IMR-90 (cell line): ENCODE results near the gene ALK. TPM values are rescaled to one million over a fixed set of nuclear protein-coding genes. Genes with fewer than 3 reads are reported as not detected.

Experiments
- ATAC-seq: fragments of 200-7000 bp; cut with Tn5 transposase; 2 replicates; pipeline ENCODE4 v1.9.1; 2020; ENCODE audit warnings: low read depth, mild to moderate bottlenecking, moderate library complexity
- BruUV-seq: library from RNA; stranded (reverse); fragments of 400-500 nt; replicated peaks from 2 replicates; lab custom pipeline; 2021; lab: Mats Ljungman, UMichigan
- CTCF ChIA-PET: fragments of 300-600 bp; formaldehyde crosslinking; extraction: SDS; loops from one replicate; lab custom pipeline; 2021; ENCODE audit warnings: antibody characterized with exemption; lab: Yijun Ruan, JAX
- POLR2A ChIA-PET: fragments of 300-600 bp; sonication (Branson Sonifier 250); formaldehyde crosslinking; loops from one replicate; lab custom pipeline; 2022; ENCODE audit warnings: antibody characterized with exemption; ENCODE audit not compliant: unreplicated experiment; lab: Charles Lee
- DNase-seq: peaks from one replicate; pipeline ENCODE4 v3.0.0; 2013
- H2AFZ ChIP-seq: replicated peaks from 2 replicates; pipeline ENCODE3; 2013; ENCODE audit warnings: low read length, mild to moderate bottlenecking; ENCODE audit not compliant: poor library complexity
- H2AK5ac ChIP-seq: 2 replicates; pipeline ENCODE4 v1.6.1; 2013; ENCODE audit warnings: low read depth, low read length, inconsistent platforms
- H2AK9ac ChIP-seq: replicated peaks from 2 replicates; pipeline ENCODE3; 2013; ENCODE audit warnings: mild to moderate bottlenecking, low read depth, low read length, moderate library complexity; ENCODE audit not compliant: poor library complexity
- H2BK120ac ChIP-seq: 2 replicates; pipeline ENCODE4 v1.6.1; 2013; ENCODE audit warnings: low read depth, low read length, inconsistent platforms
- H2BK15ac ChIP-seq: 3 replicates; pipeline ENCODE4 v1.6.1; 2013; ENCODE audit warnings: low read depth, low read length, inconsistent platforms
- H2BK20ac ChIP-seq: 2 replicates; pipeline ENCODE4 v1.6.1; 2013; ENCODE audit warnings: low read depth, mild to moderate bottlenecking, inconsistent platforms, low read length, moderate library complexity
- H2BK5ac ChIP-seq: 2 replicates; pipeline ENCODE4 v1.6.1; 2013; ENCODE audit warnings: mild to moderate bottlenecking, low read depth, low read length, inconsistent platforms; ENCODE audit not compliant: poor library complexity, severe bottlenecking
- H3K14ac ChIP-seq: replicated peaks from 2 replicates; pipeline ENCODE4 v1.6.1; 2013; ENCODE audit warnings: low read depth, low read length, inconsistent platforms
- H3K18ac ChIP-seq: 2 replicates; pipeline ENCODE4 v1.6.1; 2013; ENCODE audit warnings: low read depth, low read length, control low read depth
- H3K23ac ChIP-seq: 2 replicates; pipeline ENCODE4 v1.6.1; 2013; ENCODE audit warnings: low read depth, low read length, inconsistent platforms
- H3K27ac ChIP-seq: 2 replicates; pipeline ENCODE4 v1.5.1; 2013; ENCODE audit warnings: mild to moderate bottlenecking, control low read depth, low read length; ENCODE audit not compliant: insufficient read depth
- H3K27me3 ChIP-seq: 2 replicates; pipeline ENCODE4 v1.6.1; 2013; ENCODE audit warnings: low read length; ENCODE audit not compliant: control insufficient read depth, insufficient read depth
- H3K36me3 ChIP-seq: 2 replicates; pipeline ENCODE4 v1.6.1; 2013; ENCODE audit warnings: low read length, mixed read lengths; ENCODE audit not compliant: control insufficient read depth, insufficient read depth
- H3K4ac ChIP-seq: 2 replicates; pipeline ENCODE4 v1.6.1; 2013; ENCODE audit warnings: low read depth, low read length, inconsistent platforms
- H3K4me1 ChIP-seq: 2 replicates; pipeline ENCODE4 v1.6.1; 2013; ENCODE audit warnings: low read length, mixed read lengths; ENCODE audit not compliant: control insufficient read depth, insufficient read depth
- H3K4me2 ChIP-seq: 2 replicates; pipeline ENCODE4 v1.6.1; 2013; ENCODE audit warnings: low read depth, mild to moderate bottlenecking, control low read depth, low read length, moderate library complexity
- H3K4me3 ChIP-seq: 2 replicates; pipeline ENCODE4 v1.5.1; 2013; ENCODE audit warnings: low read depth, mild to moderate bottlenecking, control low read depth, low read length, moderate library complexity; ENCODE audit not compliant: insufficient read depth
- H3K56ac ChIP-seq: 2 replicates; pipeline ENCODE4 v1.6.1; 2013; ENCODE audit warnings: low read length, inconsistent platforms; ENCODE audit not compliant: insufficient read depth; ENCODE audit errors: extremely low read depth
- H3K79me1 ChIP-seq, 2 experiments: 2 replicates each; pipeline ENCODE4 v1.6.1; 2013; ENCODE audit warnings: low read length in 2 of 2, inconsistent platforms in 1 of 2, low read depth in 1 of 2
- H3K9ac ChIP-seq: 2 replicates; pipeline ENCODE4 v1.6.1; 2013; ENCODE audit warnings: low read depth, low read length, control low read depth
- H3K9me1 ChIP-seq: 2 replicates; pipeline ENCODE4 v1.6.1; 2013; ENCODE audit warnings: low read length, inconsistent platforms; ENCODE audit not compliant: insufficient read depth
- H3K9me3 ChIP-seq: 2 replicates; pipeline ENCODE4 v1.6.1; 2013; ENCODE audit warnings: low read length; ENCODE audit not compliant: control insufficient read depth, insufficient read depth
- H4K20me1 ChIP-seq: 2 replicates; pipeline ENCODE4 v1.6.1; 2013; ENCODE audit warnings: low read length, inconsistent platforms; ENCODE audit not compliant: insufficient read depth
- H4K5ac ChIP-seq: 2 replicates; pipeline ENCODE4 v1.6.1; 2013; ENCODE audit warnings: mild to moderate bottlenecking, low read depth, low read length, control low read depth
- H4K8ac ChIP-seq, 2 experiments: 2 replicates each; pipeline ENCODE4 v1.6.1; 2013; ENCODE audit warnings: low read depth in 2 of 2, low read length in 2 of 2, control low read depth in 1 of 2, inconsistent platforms in 1 of 2
- H4K91ac ChIP-seq: 2 replicates; pipeline ENCODE4 v1.6.1; 2013; ENCODE audit warnings: low read depth, low read length, inconsistent platforms; ENCODE audit not compliant: insufficient read depth
- BHLHE40 ChIP-seq: fragments of 150-350 bp; IDR thresholded peaks from 2 replicates; pipeline ENCODE4 v1.6.1; 2016; ENCODE audit warnings: mild to moderate bottlenecking, low read depth, low read length
- CEBPB ChIP-seq: IDR thresholded peaks from 2 replicates; pipeline ENCODE4 v1.6.1; 2012; ENCODE audit warnings: low read depth, low read length, improper control_type of control experiment
- CHD1 ChIP-seq: IDR thresholded peaks from 2 replicates; pipeline ENCODE4 v1.6.1; 2012; ENCODE audit warnings: low read depth, low read length, improper control_type of control experiment
- CTCF ChIP-seq: conservative IDR thresholded peaks from 2 replicates; pipeline ENCODE4 v1.5.1; 2012; ENCODE audit warnings: mild to moderate bottlenecking, low read depth, low read length, improper control_type of control experiment
- ELK1 ChIP-seq: fragments of 150-350 bp; IDR thresholded peaks from 2 replicates; pipeline ENCODE4 v1.6.1; 2016; ENCODE audit warnings: low read depth, mild to moderate bottlenecking, low read length, moderate library complexity, borderline replicate concordance
- FOS ChIP-seq: fragments of 150-350 bp; IDR thresholded peaks from 2 replicates; pipeline ENCODE4 v1.6.1; 2016; ENCODE audit warnings: low read depth, low read length
- MAFK ChIP-seq: IDR thresholded peaks from 2 replicates; pipeline ENCODE4 v1.6.1; 2012; ENCODE audit warnings: low read depth, low read length, improper control_type of control experiment
- MAZ ChIP-seq: IDR thresholded peaks from 2 replicates; pipeline ENCODE4 v1.6.1; 2012; ENCODE audit warnings: low read depth, mild to moderate bottlenecking, low read length, improper control_type of control experiment, moderate library complexity, borderline replicate concordance
- MXI1 ChIP-seq: IDR thresholded peaks from 2 replicates; pipeline ENCODE4 v1.6.1; 2012; ENCODE audit warnings: low read depth, mild to moderate bottlenecking, low read length, moderate library complexity, borderline replicate concordance
- NFE2L2 ChIP-seq: fragments of 150-350 bp; IDR thresholded peaks from 2 replicates; pipeline ENCODE4 v1.6.1; 2016; ENCODE audit warnings: low read depth, mild to moderate bottlenecking, low read length
- POLR2A ChIP-seq: IDR thresholded peaks from 2 replicates; pipeline ENCODE4 v1.6.1; 2012; ENCODE audit warnings: mild to moderate bottlenecking, low read depth, low read length
- RAD21 ChIP-seq: IDR thresholded peaks from 2 replicates; pipeline ENCODE4 v1.6.1; 2012; ENCODE audit warnings: low read length, improper control_type of control experiment
- RCOR1 ChIP-seq: IDR thresholded peaks from 2 replicates; pipeline ENCODE4 v1.6.1; 2012; ENCODE audit warnings: mild to moderate bottlenecking, low read length, improper control_type of control experiment; ENCODE audit not compliant: insufficient replicate concordance
- RFX5 ChIP-seq: IDR thresholded peaks from 2 replicates; pipeline ENCODE4 v1.8.0; 2012; ENCODE audit warnings: low read depth, mild to moderate bottlenecking, low read length, moderate library complexity
- SMC3 ChIP-seq: fragments of 150-350 bp; IDR thresholded peaks from 2 replicates; pipeline ENCODE4 v1.6.1; 2016; ENCODE audit warnings: low read depth, mild to moderate bottlenecking, antibody characterized with exemption, low read length, moderate library complexity
- USF2 ChIP-seq: fragments of 150-350 bp; IDR thresholded peaks from 2 replicates; pipeline ENCODE4 v1.6.1; 2017; ENCODE audit warnings: mild to moderate bottlenecking, antibody characterized with exemption, low read length, low read depth
- dilution Hi-C: fragments of 300-500 bp; cut with HindIII; formaldehyde crosslinking; loops from one replicate; pipeline ENCODE4 v1.14.3; 2018; ENCODE audit warnings: low sequenced_read_pairs; ENCODE audit not compliant: unreplicated experiment
- in situ Hi-C: fragments of 300-500 bp; cut with MboI; formaldehyde crosslinking; loops from 3 replicates; pipeline ENCODE4 v1.14.3; 2019; ENCODE audit warnings: low sequenced_read_pairs, inconsistent platforms, mixed read lengths
- intact Hi-C: fragments of 100-400 bp; cut with micrococcal nuclease; formaldehyde crosslinking; loops from 2 replicates; pipeline ENCODE4 v1.10.0; 2022
- polyA plus RNA-seq, 3 experiments: library from polyadenylated mRNA; depleted of rRNA; stranded (reverse); fragments of >200 nt; gene quantifications; 2 replicates each; pipeline ENCODE4 v1.2.3, GENCODE V29; 2012; ENCODE audit warnings: low replicate concordance in 1 of 3
- total RNA-seq: library from RNA; depleted of rRNA; stranded (reverse); fragments of >200 nt; gene quantifications from 2 replicates; pipeline ENCODE4 v1.2.3, GENCODE V29; 2012

The ALK gene
- total and polyA plus RNA-seq, 2 of the 4 experiments (the other 2 are of a cell fraction) = not detected

GRCh38 chr2:29477186-29477585, 444.2 kb downstream of the ALK start:
- CTCF ChIA-PET = no interaction called here
- POLR2A ChIA-PET = no interaction called here
- BruUV-seq = no TSS peak

More at GRCh38 chr2:29477186-29477585, 444.2 kb downstream of the ALK start:
- Histone ChIP-seq H3K9me1 (no peaks in the 10 kb centered on the region), H4K20me1 (no peaks in the 10 kb centered on the region), H3K14ac (no peak overlapping the region), H3K4ac (no peak overlapping the region), H3K18ac (no peak overlapping the region), H3K79me1 (no peaks in the 10 kb centered on the region), H3K27me3 (0 out of 2 replicates have a peak, but pooled peaks cover 2% of the 10 kb centered on the region), H3K4me3 (no peak overlapping the region), H3K9me3 (no peaks in the 10 kb centered on the region), H2BK20ac (no peak overlapping the region), H4K91ac (no peak overlapping the region), H4K8ac (no peak overlapping the region), H3K27ac (no peak overlapping the region), H2AK9ac (no peak overlapping the region), H3K4me2 (no peak overlapping the region), H4K5ac (no peak overlapping the region), H2BK5ac (no peak overlapping the region), H3K23ac (no peak overlapping the region), H2AFZ (no peak overlapping the region), H2BK120ac (no peak overlapping the region), H2BK15ac (no peak overlapping the region), H2AK5ac (no peak overlapping the region), H3K36me3 (no peaks in the 10 kb centered on the region), H3K56ac (no peak overlapping the region), H3K4me1 (no peaks in the 10 kb centered on the region), H3K9ac (no peak overlapping the region)
- TF ChIP-seq RAD21 = no peak
- no peak for TF ChIP-seq FOS
- no peak for TF ChIP-seq RCOR1
- no peak for TF ChIP-seq MAZ
- no peak for TF ChIP-seq ELK1
- no peak for TF ChIP-seq MXI1
- TF ChIP-seq CEBPB = no peak
- TF ChIP-seq NFE2L2 = no peak
- TF ChIP-seq CHD1 = no peak
- TF ChIP-seq POLR2A = no peak
- TF ChIP-seq CTCF = no peak
- no peak for TF ChIP-seq BHLHE40
- no peak for TF ChIP-seq USF2
- no peak for TF ChIP-seq MAFK
- no peak for TF ChIP-seq RFX5
- no peak for TF ChIP-seq SMC3
- DNase-seq (no peak), ATAC-seq (no peak)
- dilution Hi-C loops = no loop called here
- intact Hi-C loops = no loop called here
- in situ Hi-C loops = no loop called here
